IPS-18a (cell line): ENCODE results near the gene TMEM132D.

Experiments used
- H3K27ac ChIP-seq: one replicate; pipeline ENCODE4 v1.5.1; 2013; ENCODE audit warnings: low read length
- H3K27me3 ChIP-seq: one replicate; pipeline ENCODE4 v1.6.1; 2013; ENCODE audit warnings: mild to moderate bottlenecking, low read length; ENCODE audit not compliant: control insufficient read depth, insufficient read depth
- H3K36me3 ChIP-seq: one replicate; pipeline ENCODE4 v1.6.1; 2013; ENCODE audit warnings: low read depth, low read length; ENCODE audit not compliant: control insufficient read depth
- H3K4me1 ChIP-seq: one replicate; pipeline ENCODE4 v1.6.1; 2013; ENCODE audit warnings: low read depth, low read length; ENCODE audit not compliant: control insufficient read depth
- H3K4me3 ChIP-seq: one replicate; pipeline ENCODE4 v1.5.1; 2013; ENCODE audit warnings: low read length
- H3K9ac ChIP-seq: one replicate; pipeline ENCODE4 v1.6.1; 2013; ENCODE audit warnings: mild to moderate bottlenecking, low read length, moderate library complexity
- H3K9me3 ChIP-seq: one replicate; pipeline ENCODE4 v1.6.1; 2013; ENCODE audit warnings: low read depth, low read length; ENCODE audit not compliant: control insufficient read depth

Gene TMEM132D

DNA sequence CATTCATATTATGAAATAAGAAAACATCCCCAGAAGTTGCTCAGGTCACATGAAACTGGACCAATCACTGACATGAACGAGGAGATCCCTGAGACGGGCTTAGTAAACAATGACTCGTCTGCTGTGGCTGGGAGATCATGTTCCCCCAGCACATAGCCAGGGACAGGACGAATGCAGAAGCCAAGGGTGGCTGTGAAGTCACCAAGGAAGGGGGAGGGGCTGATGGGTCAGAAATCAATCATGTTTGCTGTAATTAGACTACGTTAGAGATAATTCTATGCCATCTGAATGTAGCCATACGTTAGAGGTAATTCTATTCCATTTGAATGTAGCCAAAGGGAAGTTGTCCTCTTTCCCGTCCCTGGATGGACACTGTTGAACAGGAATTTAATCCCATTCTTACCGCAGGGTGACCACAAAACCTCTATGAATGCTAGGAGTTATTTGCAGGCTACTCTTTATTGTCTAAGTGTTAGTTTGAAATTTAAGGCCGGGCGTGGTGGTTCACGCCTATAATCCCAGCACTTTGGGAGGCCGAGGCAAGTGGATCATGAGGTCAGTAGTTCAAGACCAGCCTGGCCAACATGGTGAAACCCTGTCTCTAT lies 332.9 kb downstream of the TMEM132D start:
- Histone ChIP-seq H3K36me3 (no peaks in the 10 kb centered on the region), H3K9me3 (peaks cover 15% of the 10 kb centered on the region), H3K9ac (no peak overlapping the region), H3K27ac (no peak overlapping the region), H3K4me3 (no peak overlapping the region), H3K27me3 (no peaks in the 10 kb centered on the region), H3K4me1 (no peaks in the 10 kb centered on the region)

DNA sequence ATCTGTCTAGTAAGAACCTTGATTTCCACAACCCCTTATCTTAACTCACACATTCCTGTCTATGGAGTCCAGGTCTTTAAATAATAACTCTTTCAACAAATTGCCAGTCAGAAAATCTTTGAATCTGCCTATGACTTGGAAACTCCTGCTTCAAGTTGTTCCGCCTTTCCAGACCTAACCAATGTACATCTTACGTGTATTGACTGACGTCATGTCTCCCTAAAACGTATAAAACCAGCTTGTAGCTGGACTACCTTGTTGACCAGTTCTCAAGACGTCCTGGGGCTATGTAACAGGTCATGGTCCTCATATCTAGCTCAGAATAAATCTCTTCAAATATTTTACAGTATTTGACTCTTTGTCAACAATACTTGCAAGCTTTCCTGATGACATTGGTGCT lies 337.0 kb downstream of the TMEM132D start:
- peaks cover 26% of the 10 kb centered on the region for H3K9me3 ChIP-seq
- no peaks in the 10 kb centered on the region for H3K4me1 ChIP-seq
- H3K27ac ChIP-seq: no peak overlapping the region

GRCh38 chr12:129564768-129565167 lies 339.1 kb downstream of the TMEM132D start:
- Histone ChIP-seq H3K9ac (no peak overlapping the region), H3K9me3 (peaks cover 23% of the 10 kb centered on the region), H3K36me3 (no peaks in the 10 kb centered on the region), H3K27me3 (no peaks in the 10 kb centered on the region), H3K4me3 (no peak overlapping the region), H3K4me1 (no peaks in the 10 kb centered on the region), H3K27ac (no peak overlapping the region)

More for the DNA sequence above, 337.0 kb downstream of the TMEM132D start:
- no peak overlapping the region for H3K4me3 ChIP-seq
- H3K27me3 ChIP-seq: no peaks in the 10 kb centered on the region
- no peaks in the 10 kb centered on the region for H3K36me3 ChIP-seq
- no peak overlapping the region for H3K9ac ChIP-seq

DNA sequence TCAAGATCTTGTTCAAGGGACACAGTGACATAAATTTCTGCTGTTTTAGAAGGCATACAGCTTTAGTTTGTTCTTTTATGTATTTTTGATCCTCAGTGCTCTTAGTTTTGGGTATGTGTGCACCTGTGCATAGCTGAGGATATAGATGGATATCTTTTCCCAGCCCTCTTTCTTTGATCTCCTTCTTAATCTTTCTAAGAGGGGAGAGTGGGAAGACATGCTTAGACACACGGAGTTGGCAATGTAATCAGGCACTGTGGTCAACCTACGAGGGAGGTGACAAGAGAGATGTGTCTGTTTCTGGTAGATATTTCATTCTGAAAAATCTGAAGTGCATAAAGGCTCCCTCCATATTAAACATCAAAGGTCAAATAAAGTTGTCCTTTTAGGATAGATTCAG lies 340.6 kb downstream of the TMEM132D start:
- no peaks in the 10 kb centered on the region for H3K27me3 ChIP-seq
- H3K9ac ChIP-seq: no peak overlapping the region
- peaks cover 23% of the 10 kb centered on the region for H3K9me3 ChIP-seq
- H3K36me3 ChIP-seq: no peaks in the 10 kb centered on the region
- H3K4me3 ChIP-seq: no peak overlapping the region
- H3K27ac ChIP-seq: no peak overlapping the region
- no peaks in the 10 kb centered on the region for H3K4me1 ChIP-seq

DNA sequence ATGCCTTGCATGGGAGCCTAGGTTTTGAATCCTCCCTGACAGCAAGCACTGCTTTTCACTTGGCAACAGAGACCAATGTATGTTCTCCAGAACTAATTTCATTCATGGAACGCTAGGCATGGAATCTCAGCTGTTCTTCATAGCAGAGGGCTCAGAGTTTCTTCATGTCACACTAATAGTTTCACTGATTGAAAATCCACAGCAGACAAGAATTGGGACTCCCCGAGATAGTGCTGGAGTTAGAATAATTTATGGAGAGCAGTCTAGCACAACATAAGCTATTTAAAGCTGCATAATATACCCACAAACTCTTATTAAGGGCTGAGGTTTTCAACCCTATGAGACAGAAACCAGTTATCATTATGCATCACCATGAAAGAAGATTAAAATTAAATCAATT lies 342.5 kb downstream of the TMEM132D start:
- Histone ChIP-seq H3K4me3 (no peak overlapping the region), H3K36me3 (no peaks in the 10 kb centered on the region), H3K4me1 (no peaks in the 10 kb centered on the region), H3K27me3 (no peaks in the 10 kb centered on the region), H3K9ac (no peak overlapping the region), H3K9me3 (peaks cover 25% of the 10 kb centered on the region), H3K27ac (no peak overlapping the region)

DNA sequence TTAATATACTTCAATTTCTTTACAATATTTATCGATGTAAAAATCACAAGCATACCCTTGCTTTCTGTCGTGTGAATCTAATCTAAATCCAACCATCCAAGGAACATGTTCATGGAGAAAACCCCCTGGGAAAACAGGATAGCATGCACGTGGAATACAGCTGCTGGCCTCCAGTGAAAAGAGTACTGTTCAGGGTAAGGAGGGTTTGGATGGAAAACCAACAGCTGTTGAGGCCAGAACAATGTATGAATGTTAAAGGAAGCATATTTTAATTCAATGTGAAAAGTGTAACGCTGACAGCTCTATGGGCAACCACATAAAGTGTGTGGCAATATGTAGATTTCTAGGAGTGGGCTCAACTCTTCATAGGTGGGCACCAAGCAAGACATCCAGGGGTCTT lies 344.0 kb downstream of the TMEM132D start:
- Histone ChIP-seq H3K27me3 (no peaks in the 10 kb centered on the region), H3K9me3 (peaks cover 20% of the 10 kb centered on the region), H3K9ac (no peak overlapping the region), H3K4me3 (no peak overlapping the region), H3K27ac (no peak overlapping the region), H3K4me1 (no peaks in the 10 kb centered on the region), H3K36me3 (no peaks in the 10 kb centered on the region)

- Histone ChIP-seq H3K36me3 (no peaks in the 10 kb centered on the region), H3K4me3 (no peak overlapping the region), H3K27ac (no peak overlapping the region), H3K4me1 (no peaks in the 10 kb centered on the region), H3K27me3 (no peaks in the 10 kb centered on the region), H3K9me3 (peaks cover 13% of the 10 kb centered on the region), H3K9ac (no peak overlapping the region)
These were observed 345.8 kb downstream of the TMEM132D start for GRCh38 chr12:129558036-129558435.

DNA sequence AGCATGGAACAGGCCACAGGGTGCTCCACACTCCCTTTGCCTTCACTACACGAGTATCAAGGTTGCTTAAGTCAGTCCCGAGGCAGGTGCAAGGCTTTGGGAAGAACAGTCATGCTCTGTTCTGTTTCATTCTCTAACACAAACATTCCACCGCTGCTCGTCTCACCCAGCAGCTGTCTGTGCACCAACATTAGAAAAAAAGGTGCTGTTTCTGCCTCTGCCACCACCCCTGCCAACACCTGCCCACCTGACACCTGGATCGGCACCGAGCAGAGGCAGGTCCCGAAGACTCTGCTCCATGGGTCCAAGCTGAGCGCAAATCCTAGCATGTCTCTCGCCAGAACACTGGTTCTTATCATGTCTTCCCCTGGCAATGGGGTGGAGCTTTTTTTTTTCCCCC lies 347.7 kb downstream of the TMEM132D start:
- H3K9ac ChIP-seq: no peak overlapping the region
- peaks cover 5% of the 10 kb centered on the region for H3K9me3 ChIP-seq
- H3K36me3 ChIP-seq: no peaks in the 10 kb centered on the region
- H3K4me3 ChIP-seq: no peak overlapping the region
- H3K27ac ChIP-seq: no peak overlapping the region
- H3K4me1 ChIP-seq: no peaks in the 10 kb centered on the region
- no peaks in the 10 kb centered on the region for H3K27me3 ChIP-seq

DNA sequence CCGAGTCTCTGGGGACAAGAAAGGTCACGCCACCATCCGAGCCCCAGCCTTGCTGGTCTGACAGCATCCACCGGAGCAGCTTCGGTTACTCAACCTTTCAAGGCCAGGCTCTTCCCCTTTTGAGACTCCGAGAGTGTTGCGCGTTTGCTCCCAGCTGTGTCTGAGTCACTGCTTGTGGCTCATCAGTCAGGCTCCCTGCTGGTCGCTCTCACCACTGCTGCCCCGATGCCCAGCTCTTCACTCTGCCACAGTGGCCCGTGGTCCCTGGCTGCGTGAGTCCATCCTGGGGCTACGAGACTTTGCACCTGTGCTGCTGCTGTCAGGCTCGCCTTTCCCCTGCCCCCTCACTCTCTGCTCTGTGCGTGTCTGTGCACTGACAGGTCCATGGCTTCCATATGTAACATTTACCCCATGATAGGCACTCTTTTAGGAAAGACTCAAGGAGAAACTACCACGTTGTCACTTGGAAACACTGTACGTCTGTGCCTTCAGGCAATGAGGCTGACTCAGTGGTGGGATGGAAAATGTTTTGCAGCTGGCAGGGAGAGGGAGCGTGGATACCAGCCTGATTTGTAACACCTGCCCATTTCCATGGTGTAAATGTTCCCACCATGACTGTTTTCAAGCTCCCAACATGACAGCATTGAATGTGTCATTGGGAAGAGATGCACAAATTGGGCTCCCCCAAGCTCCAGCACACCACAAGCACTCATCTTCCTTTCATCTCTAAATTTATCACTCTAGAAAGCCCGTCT lies 350.7 kb downstream of the TMEM132D start:
- H3K27ac ChIP-seq: no peak overlapping the region
- H3K4me1 ChIP-seq: no peaks in the 10 kb centered on the region
- H3K4me3 ChIP-seq: no peak overlapping the region
- no peaks in the 10 kb centered on the region for H3K27me3 ChIP-seq
- no peaks in the 10 kb centered on the region for H3K36me3 ChIP-seq
- H3K9me3 ChIP-seq: peaks cover 9% of the 10 kb centered on the region
- H3K9ac ChIP-seq: no peak overlapping the region

- H3K27me3 ChIP-seq: no peaks in the 10 kb centered on the region
- no peaks in the 10 kb centered on the region for H3K36me3 ChIP-seq
- H3K9ac ChIP-seq: no peak overlapping the region
- H3K4me1 ChIP-seq: no peaks in the 10 kb centered on the region
- no peak overlapping the region for H3K27ac ChIP-seq
- H3K4me3 ChIP-seq: no peak overlapping the region
- H3K9me3 ChIP-seq: peaks cover 9% of the 10 kb centered on the region
These were observed 352.4 kb downstream of the TMEM132D start for GRCh38 chr12:129551441-129551840.

GRCh38 chr12:129550353-129550752 lies 353.5 kb downstream of the TMEM132D start:
- H3K36me3 ChIP-seq: no peaks in the 10 kb centered on the region
- no peak overlapping the region for H3K27ac ChIP-seq
- H3K4me3 ChIP-seq: no peak overlapping the region
- no peaks in the 10 kb centered on the region for H3K27me3 ChIP-seq
- peaks cover 4% of the 10 kb centered on the region for H3K9me3 ChIP-seq
- H3K9ac ChIP-seq: no peak overlapping the region
- no peaks in the 10 kb centered on the region for H3K4me1 ChIP-seq

- Histone ChIP-seq H3K4me1 (no peaks in the 10 kb centered on the region), H3K27me3 (no peaks in the 10 kb centered on the region), H3K9ac (no peak overlapping the region), H3K4me3 (no peak overlapping the region), H3K9me3 (peaks cover 4% of the 10 kb centered on the region), H3K27ac (no peak overlapping the region), H3K36me3 (no peaks in the 10 kb centered on the region)
These were observed 354.2 kb downstream of the TMEM132D start for GRCh38 chr12:129549656-129550055.
